ENCODE results near the gene SNAP23.

The SNAP23 gene

GRCh38 chr15:42558739-42559138 is 63.3 kb downstream of the SNAP23 start:
- Histone ChIP-seq H3K9me3 (ENCODE audit: control insufficient read depth, insufficient read depth, low read length) (no peaks in the 10 kb centered on the region), H3K36me3 (ENCODE audit: insufficient read depth, low read length) (peaks cover 17% of the 10 kb centered on the region; the same call in 1 of the 2 replicates), H3K9ac (ENCODE audit: low read depth, low read length) (no peak overlapping the region), H3K4me1 (ENCODE audit: insufficient read depth, low read length) (no peaks in the 10 kb centered on the region)

- no peaks in the 10 kb centered on the region for H3K9me3 ChIP-seq (ENCODE audit: control insufficient read depth, insufficient read depth, low read length)
- H3K36me3 ChIP-seq (ENCODE audit: insufficient read depth, low read length), result no peaks in the 10 kb centered on the region
- peak within 1 kb of the TSS; percentile 91 for H3K9ac ChIP-seq (ENCODE audit: low read depth, low read length)
- no peaks in the 10 kb centered on the region; the same call in 1 of the 2 replicates for H3K4me1 ChIP-seq (ENCODE audit: insufficient read depth, low read length)
Measured at GRCh38 chr15:42575188-42576039, 80.0 kb downstream of the SNAP23 start, which contains the start of gene STARD9. Gene STARD9, plus strand, starts transcription at chr15:42575606. Its CDS starts 110 bp downstream, at chr15:42575716.

GRCh38 chr15:42576040-42576594 is 80.7 kb downstream of the SNAP23 start:
- no peaks in the 10 kb centered on the region for H3K36me3 ChIP-seq (ENCODE audit: insufficient read depth, low read length)

GRCh38 chr15:42576776-42577175 is 81.3 kb downstream of the SNAP23 start:
- H3K9ac ChIP-seq (ENCODE audit: low read depth, low read length), result no peak overlapping the region

More at GRCh38 chr15:42576040-42576594, 80.7 kb downstream of the SNAP23 start:
- Histone ChIP-seq H3K9ac (ENCODE audit: low read depth, low read length) (peak overlapping the region; percentile 91), H3K4me1 (ENCODE audit: insufficient read depth, low read length) (no peaks in the 10 kb centered on the region; the same call in 1 of the 2 replicates), H3K9me3 (ENCODE audit: control insufficient read depth, insufficient read depth, low read length) (no peaks in the 10 kb centered on the region)

GRCh38 chr15:42577514-42578031 is 82.1 kb downstream of the SNAP23 start:
- Histone ChIP-seq H3K4me1 (ENCODE audit: insufficient read depth, low read length) (peaks cover 5% of the 10 kb centered on the region), H3K9me3 (ENCODE audit: control insufficient read depth, insufficient read depth, low read length) (no peaks in the 10 kb centered on the region), H3K9ac (ENCODE audit: low read depth, low read length) (no peak overlapping the region), H3K36me3 (ENCODE audit: insufficient read depth, low read length) (no peaks in the 10 kb centered on the region)

More at GRCh38 chr15:42576776-42577175, 81.3 kb downstream of the SNAP23 start:
- no peaks in the 10 kb centered on the region for H3K36me3 ChIP-seq (ENCODE audit: insufficient read depth, low read length)
- H3K4me1 ChIP-seq (ENCODE audit: insufficient read depth, low read length), result peaks cover 2% of the 10 kb centered on the region
- no peaks in the 10 kb centered on the region for H3K9me3 ChIP-seq (ENCODE audit: control insufficient read depth, insufficient read depth, low read length)

- H3K4me1 ChIP-seq (ENCODE audit: insufficient read depth, low read length), result peaks cover 18% of the 10 kb centered on the region
- no peaks in the 10 kb centered on the region for H3K9me3 ChIP-seq (ENCODE audit: control insufficient read depth, insufficient read depth, low read length)
Measured at GRCh38 chr15:42578984-42579537, 83.6 kb downstream of the SNAP23 start.

GRCh38 chr15:42581272-42581730 is 85.9 kb downstream of the SNAP23 start:
- Histone ChIP-seq H3K9ac (ENCODE audit: low read depth, low read length) (peak overlapping the region; percentile 49; the same call in 1 of the 2 replicates), H3K4me1 (ENCODE audit: insufficient read depth, low read length) (peaks cover 25% of the 10 kb centered on the region), H3K36me3 (ENCODE audit: insufficient read depth, low read length) (no peaks in the 10 kb centered on the region), H3K9me3 (ENCODE audit: control insufficient read depth, insufficient read depth, low read length) (no peaks in the 10 kb centered on the region)

More at GRCh38 chr15:42578984-42579537, 83.6 kb downstream of the SNAP23 start:
- Histone ChIP-seq H3K9ac (ENCODE audit: low read depth, low read length) (no peak overlapping the region), H3K36me3 (ENCODE audit: insufficient read depth, low read length) (no peaks in the 10 kb centered on the region)
